ENCODE data around the gene CIZ1. TPM values are rescaled to one million over a fixed set of nuclear protein-coding genes. Genes with fewer than 3 reads are reported as not detected.

CIZ1 gene
- total and polyA plus RNA-seq, 3 donors from 2014 or later, result 114 to 159 (median 115) TPM

GRCh38 chr9:128120061-128120740, 71.2 kb downstream of the CIZ1 start:
- H3K4me1 ChIP-seq, result peaks cover 3% of the 10 kb centered on the region
- WGBS, 2 donors, result 81 to 89% methylated on average over 11 to 20 of the region's 20 CpGs
- intact Hi-C loops (cut with DNase I; ENCODE audit: low total_unique reads), result no loop called here
- H3K4me3 ChIP-seq, result no peak overlapping the region
- TF ChIP-seq POLR2A (IDR thresholded peaks at IDR 0.05) (no peak), CTCF (IDR thresholded peaks at IDR 0.05) (no peak)
- H3K36me3 ChIP-seq (ENCODE audit: low read depth, missing control alignments), result no peaks in the 10 kb centered on the region
- H3K27ac ChIP-seq, result no peak overlapping the region
- no peak for DNase-seq
- no peaks in the 10 kb centered on the region for H3K9me3 ChIP-seq
- no peaks in the 10 kb centered on the region for H3K27me3 ChIP-seq

GRCh38 chr9:128118971-128119665, 72.3 kb downstream of the CIZ1 start:
- Histone ChIP-seq H3K9me3 (no peaks in the 10 kb centered on the region), H3K36me3 (ENCODE audit: low read depth, missing control alignments) (no peaks in the 10 kb centered on the region), H3K27ac (no peak overlapping the region), H3K4me3 (no peak overlapping the region), H3K4me1 (peaks cover 3% of the 10 kb centered on the region), H3K27me3 (no peaks in the 10 kb centered on the region)
- DNase-seq, result no peak
- WGBS, 2 donors, result 85% methylated on average over 15 of the region's 15 CpGs
- intact Hi-C loops (cut with DNase I; ENCODE audit: low total_unique reads), result loop anchor here (5.0 kb wide), 1 partner anchor 177 kb away; no protein-coding TSS in a partner anchor
- TF ChIP-seq POLR2A (IDR thresholded peaks at IDR 0.05), result no peak
- TF ChIP-seq CTCF (IDR thresholded peaks at IDR 0.05), result no peak

DNA sequence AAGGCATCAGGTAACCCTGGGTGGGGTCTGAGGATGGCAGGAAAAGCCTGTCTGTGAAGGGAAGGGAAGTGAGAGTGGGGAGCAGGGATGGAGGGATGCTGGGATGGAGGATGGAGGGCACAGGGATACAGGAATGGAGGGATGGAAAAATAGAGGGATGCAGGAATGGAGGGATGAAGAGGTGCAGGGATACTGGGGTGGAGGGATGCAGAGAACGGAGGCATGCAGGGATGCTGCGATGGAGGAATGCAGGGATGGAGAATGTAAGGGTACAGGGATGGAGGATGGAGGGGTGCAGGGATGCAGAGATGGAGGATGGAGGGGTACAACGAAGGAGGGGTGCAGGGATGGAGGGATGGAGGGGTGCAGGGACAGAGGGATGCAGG, 72.9 kb downstream of the CIZ1 start:
- WGBS, 2 donors, result 34 to 36% methylated on average over 3 of the region's 3 CpGs
- Histone ChIP-seq H3K4me3 (no peak overlapping the region), H3K4me1 (peaks cover 3% of the 10 kb centered on the region), H3K9me3 (no peaks in the 10 kb centered on the region), H3K27ac (no peak overlapping the region), H3K36me3 (ENCODE audit: low read depth, missing control alignments) (no peaks in the 10 kb centered on the region), H3K27me3 (no peaks in the 10 kb centered on the region)
- intact Hi-C loops (cut with DNase I; ENCODE audit: low total_unique reads), result loop anchor here (5.0 kb wide), 1 partner anchor 176 kb away; no protein-coding TSS in a partner anchor
- no peak for DNase-seq
- TF ChIP-seq CTCF (IDR thresholded peaks at IDR 0.05), result no peak
- no peak for TF ChIP-seq POLR2A (IDR thresholded peaks at IDR 0.05)

GRCh38 chr9:128117613-128118471, 73.5 kb downstream of the CIZ1 start:
- Histone ChIP-seq H3K4me3 (peak overlapping the region in 1 of 2 donors; percentile 36), H3K36me3 (ENCODE audit: low read depth, missing control alignments) (no peaks in the 10 kb centered on the region), H3K4me1 (peaks cover 3% of the 10 kb centered on the region), H3K9me3 (no peaks in the 10 kb centered on the region), H3K27me3 (no peaks in the 10 kb centered on the region), H3K27ac (no peak overlapping the region)
- TF ChIP-seq POLR2A (IDR thresholded peaks at IDR 0.05), result no peak
- TF ChIP-seq CTCF (IDR thresholded peaks at IDR 0.05), result peak; percentile 100
- DNase-seq, result peak; percentile 96
- intact Hi-C loops (cut with DNase I; ENCODE audit: low total_unique reads), result loop anchor here (5.0 kb wide), 1 partner anchor 176 kb away; no protein-coding TSS in a partner anchor
- WGBS, 2 donors, result 8 to 9% methylated on average over 15 to 27 of the region's 27 CpGs
